Neural cell (in vitro differentiated cells): ENCODE results near the gene G6PD. TPM values are rescaled to one million over a fixed set of nuclear protein-coding genes. Genes with fewer than 3 reads are reported as not detected.

Experiments used
- H2AFZ ChIP-seq: fragments of 200-600, 300-800 bp; sonication (generic), shearing (Covaris generic); 2 replicates; pipeline ENCODE4 v1.6.0; 2014; ENCODE audit warnings: low read depth, mild to moderate bottlenecking, antibody characterized with exemption, low read length, moderate library complexity
- H3F3A ChIP-seq: fragments of 200-600 bp; shearing (Covaris generic); 2 replicates; pipeline ENCODE4 v1.6.1; 2016; ENCODE audit warnings: mild to moderate bottlenecking, moderate library complexity, mixed read lengths, antibody characterized with exemption, low read length; ENCODE audit not compliant: insufficient read depth, poor library complexity, severe bottlenecking
- H3K27ac ChIP-seq: fragments of 200-600, 300-800 bp; sonication (generic), shearing (Covaris generic); 2 replicates; pipeline ENCODE4 v1.5.1; 2014; ENCODE audit warnings: mild to moderate bottlenecking, low read length, moderate library complexity
- H3K27me3 ChIP-seq: fragments of 300-800, 200-600 bp; sonication (generic), shearing (Covaris generic); 2 replicates; pipeline ENCODE4 v1.6.0; 2014; ENCODE audit warnings: mild to moderate bottlenecking, low read depth, low read length, moderate library complexity; ENCODE audit not compliant: insufficient read depth
- H3K36me3 ChIP-seq: fragments of 300-800, 200-600 bp; sonication (generic), shearing (Covaris generic); 2 replicates; pipeline ENCODE4 v1.5.1; 2014; ENCODE audit warnings: mild to moderate bottlenecking, antibody characterized with exemption, low read length, moderate library complexity; ENCODE audit not compliant: insufficient read depth
- H3K4me2 ChIP-seq: fragments of 300-800, 200-600 bp; sonication (generic), shearing (Covaris generic); 2 replicates; pipeline ENCODE4 v1.6.0; 2014; ENCODE audit warnings: mild to moderate bottlenecking, low read length
- H3K4me3 ChIP-seq: fragments of 300-800, 200-600 bp; sonication (generic), shearing (Covaris generic); 2 replicates; pipeline ENCODE4 v1.5.1; 2014; ENCODE audit warnings: mild to moderate bottlenecking, low read length, moderate library complexity
- H3K79me2 ChIP-seq: fragments of 200-600 bp; shearing (Covaris generic); replicated peaks from 2 replicates; pipeline ENCODE4 v1.6.0; 2014; ENCODE audit warnings: mild to moderate bottlenecking, low read length, moderate library complexity; ENCODE audit not compliant: insufficient read depth
- H3K9ac ChIP-seq: fragments of 300-800, 200-600 bp; sonication (generic), shearing (Covaris generic); 2 replicates; pipeline ENCODE4 v1.6.1; 2016; ENCODE audit warnings: mild to moderate bottlenecking, low read length, mixed read lengths
- H3K9me2 ChIP-seq: fragments of 200-600 bp; shearing (Covaris generic); 2 replicates; pipeline ENCODE4 v1.6.1; 2016; ENCODE audit warnings: mild to moderate bottlenecking, low read length, mixed read lengths; ENCODE audit not compliant: insufficient read depth
- H3K9me3 ChIP-seq: fragments of 200-600, 300-800 bp; sonication (generic), shearing (Covaris generic); 2 replicates; pipeline ENCODE4 v1.6.1; 2016; ENCODE audit warnings: mild to moderate bottlenecking, mixed run types, low read length, moderate library complexity, mixed read lengths
- H4K20me1 ChIP-seq: fragments of 200-600 bp; shearing (Covaris generic); 2 replicates; pipeline ENCODE4 v1.6.1; 2016; ENCODE audit warnings: mild to moderate bottlenecking, mixed run types; ENCODE audit not compliant: insufficient read depth
- EP300 ChIP-seq: fragments of 450-650 bp; conservative IDR thresholded peaks from 2 replicates; pipeline ENCODE4 v1.6.1; 2014; ENCODE audit warnings: antibody characterized with exemption, mild to moderate bottlenecking, moderate library complexity; ENCODE audit not compliant: poor library complexity, severe bottlenecking
- EZH2 ChIP-seq: fragments of 200-600, 300-800 bp; shearing (Covaris generic), sonication (generic); IDR thresholded peaks from 2 replicates; pipeline ENCODE4 v1.6.1; 2014; ENCODE audit warnings: antibody characterized with exemption, low read length, borderline replicate concordance, mild to moderate bottlenecking; ENCODE audit not compliant: insufficient read depth, poor library complexity, severe bottlenecking
- MXI1 ChIP-seq: fragments of 450-650 bp; conservative IDR thresholded peaks from 2 replicates; pipeline ENCODE4 v1.6.1; 2014; ENCODE audit warnings: antibody characterized with exemption, mild to moderate bottlenecking; ENCODE audit not compliant: poor library complexity, severe bottlenecking
- POLR2AphosphoS5 ChIP-seq: IDR thresholded peaks from 2 replicates; pipeline ENCODE4 v1.6.1; 2012
- RAD21 ChIP-seq: fragments of 450-650 bp; conservative IDR thresholded peaks from 2 replicates; pipeline ENCODE4 v1.6.1; 2014; ENCODE audit warnings: antibody characterized with exemption, mild to moderate bottlenecking, moderate library complexity
- SMC3 ChIP-seq: fragments of 450-650 bp; conservative IDR thresholded peaks from 2 replicates; pipeline ENCODE4 v1.6.1; 2014; ENCODE audit warnings: antibody characterized with exemption, mild to moderate bottlenecking, moderate library complexity; ENCODE audit not compliant: poor library complexity
- TAF1 ChIP-seq: IDR thresholded peaks from 2 replicates; pipeline ENCODE4 v1.6.1; 2012; ENCODE audit warnings: low read depth
- polyA plus RNA-seq: library from polyadenylated mRNA; depleted of rRNA; stranded (reverse); fragments of >200 nt; gene quantifications from 2 replicates; pipeline ENCODE4 v1.2.3, GENCODE V29; 2014
- TF ChIP-seq, protein P1 (sequence below): fragments of 450-650 bp; IDR thresholded peaks from 2 replicates; pipeline ENCODE4 v1.5.1; 2014; ENCODE audit warnings: antibody characterized with exemption, mild to moderate bottlenecking, moderate library complexity; ENCODE audit not compliant: poor library complexity, severe bottlenecking
- TF ChIP-seq, protein P2 (sequence below): IDR thresholded peaks from 2 replicates; pipeline ENCODE4 v1.6.1; 2012; ENCODE audit warnings: borderline replicate concordance

Gene G6PD
- polyA plus RNA-seq, 1 donor from 2014 or later: 18.8 TPM

DNA sequence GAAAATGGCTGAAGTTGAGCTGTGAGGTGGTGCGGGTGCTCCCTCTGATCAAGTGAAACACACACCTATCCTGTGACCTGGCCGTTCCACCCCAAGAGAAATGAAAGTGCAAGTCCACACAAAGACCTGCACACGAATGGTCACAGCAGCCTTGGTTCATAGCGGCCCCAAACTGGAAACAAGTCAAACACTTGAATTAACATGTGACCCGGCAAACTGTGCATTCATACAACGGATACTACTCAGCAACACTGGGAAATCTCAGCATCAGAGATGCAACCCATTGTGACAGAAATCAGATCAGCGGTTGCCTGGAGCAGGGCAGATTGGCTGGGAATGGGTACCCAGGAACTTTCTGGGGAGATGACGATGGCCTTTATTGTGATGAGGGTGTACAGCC, 7.6 kb downstream of the G6PD start:
- Histone ChIP-seq H2AFZ (no peak overlapping the region), H3K27ac (no peak overlapping the region), H3K4me2 (no peak overlapping the region), H4K20me1 (no peaks in the 10 kb centered on the region), H3K9me2 (no peaks in the 10 kb centered on the region), H3K9ac (no peak overlapping the region), H3K36me3 (no peaks in the 10 kb centered on the region), H3K9me3 (no peaks in the 10 kb centered on the region), H3K27me3 (no peaks in the 10 kb centered on the region), H3K79me2 (no peaks in the 10 kb centered on the region), H3F3A (no peaks in the 10 kb centered on the region), H3K4me3 (no peak overlapping the region)
- TF ChIP-seq SMC3: no peak
- TF ChIP-seq POLR2AphosphoS5: no peak
- TF ChIP-seq MXI1: no peak
- TF ChIP-seq EZH2: no peak
- TF ChIP-seq, protein P1, sequence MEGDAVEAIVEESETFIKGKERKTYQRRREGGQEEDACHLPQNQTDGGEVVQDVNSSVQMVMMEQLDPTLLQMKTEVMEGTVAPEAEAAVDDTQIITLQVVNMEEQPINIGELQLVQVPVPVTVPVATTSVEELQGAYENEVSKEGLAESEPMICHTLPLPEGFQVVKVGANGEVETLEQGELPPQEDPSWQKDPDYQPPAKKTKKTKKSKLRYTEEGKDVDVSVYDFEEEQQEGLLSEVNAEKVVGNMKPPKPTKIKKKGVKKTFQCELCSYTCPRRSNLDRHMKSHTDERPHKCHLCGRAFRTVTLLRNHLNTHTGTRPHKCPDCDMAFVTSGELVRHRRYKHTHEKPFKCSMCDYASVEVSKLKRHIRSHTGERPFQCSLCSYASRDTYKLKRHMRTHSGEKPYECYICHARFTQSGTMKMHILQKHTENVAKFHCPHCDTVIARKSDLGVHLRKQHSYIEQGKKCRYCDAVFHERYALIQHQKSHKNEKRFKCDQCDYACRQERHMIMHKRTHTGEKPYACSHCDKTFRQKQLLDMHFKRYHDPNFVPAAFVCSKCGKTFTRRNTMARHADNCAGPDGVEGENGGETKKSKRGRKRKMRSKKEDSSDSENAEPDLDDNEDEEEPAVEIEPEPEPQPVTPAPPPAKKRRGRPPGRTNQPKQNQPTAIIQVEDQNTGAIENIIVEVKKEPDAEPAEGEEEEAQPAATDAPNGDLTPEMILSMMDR: no peak
- TF ChIP-seq RAD21: no peak
- no peak for TF ChIP-seq EP300
- TF ChIP-seq TAF1: no peak
- TF ChIP-seq, protein P2, sequence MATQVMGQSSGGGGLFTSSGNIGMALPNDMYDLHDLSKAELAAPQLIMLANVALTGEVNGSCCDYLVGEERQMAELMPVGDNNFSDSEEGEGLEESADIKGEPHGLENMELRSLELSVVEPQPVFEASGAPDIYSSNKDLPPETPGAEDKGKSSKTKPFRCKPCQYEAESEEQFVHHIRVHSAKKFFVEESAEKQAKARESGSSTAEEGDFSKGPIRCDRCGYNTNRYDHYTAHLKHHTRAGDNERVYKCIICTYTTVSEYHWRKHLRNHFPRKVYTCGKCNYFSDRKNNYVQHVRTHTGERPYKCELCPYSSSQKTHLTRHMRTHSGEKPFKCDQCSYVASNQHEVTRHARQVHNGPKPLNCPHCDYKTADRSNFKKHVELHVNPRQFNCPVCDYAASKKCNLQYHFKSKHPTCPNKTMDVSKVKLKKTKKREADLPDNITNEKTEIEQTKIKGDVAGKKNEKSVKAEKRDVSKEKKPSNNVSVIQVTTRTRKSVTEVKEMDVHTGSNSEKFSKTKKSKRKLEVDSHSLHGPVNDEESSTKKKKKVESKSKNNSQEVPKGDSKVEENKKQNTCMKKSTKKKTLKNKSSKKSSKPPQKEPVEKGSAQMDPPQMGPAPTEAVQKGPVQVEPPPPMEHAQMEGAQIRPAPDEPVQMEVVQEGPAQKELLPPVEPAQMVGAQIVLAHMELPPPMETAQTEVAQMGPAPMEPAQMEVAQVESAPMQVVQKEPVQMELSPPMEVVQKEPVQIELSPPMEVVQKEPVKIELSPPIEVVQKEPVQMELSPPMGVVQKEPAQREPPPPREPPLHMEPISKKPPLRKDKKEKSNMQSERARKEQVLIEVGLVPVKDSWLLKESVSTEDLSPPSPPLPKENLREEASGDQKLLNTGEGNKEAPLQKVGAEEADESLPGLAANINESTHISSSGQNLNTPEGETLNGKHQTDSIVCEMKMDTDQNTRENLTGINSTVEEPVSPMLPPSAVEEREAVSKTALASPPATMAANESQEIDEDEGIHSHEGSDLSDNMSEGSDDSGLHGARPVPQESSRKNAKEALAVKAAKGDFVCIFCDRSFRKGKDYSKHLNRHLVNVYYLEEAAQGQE: no peak

DNA sequence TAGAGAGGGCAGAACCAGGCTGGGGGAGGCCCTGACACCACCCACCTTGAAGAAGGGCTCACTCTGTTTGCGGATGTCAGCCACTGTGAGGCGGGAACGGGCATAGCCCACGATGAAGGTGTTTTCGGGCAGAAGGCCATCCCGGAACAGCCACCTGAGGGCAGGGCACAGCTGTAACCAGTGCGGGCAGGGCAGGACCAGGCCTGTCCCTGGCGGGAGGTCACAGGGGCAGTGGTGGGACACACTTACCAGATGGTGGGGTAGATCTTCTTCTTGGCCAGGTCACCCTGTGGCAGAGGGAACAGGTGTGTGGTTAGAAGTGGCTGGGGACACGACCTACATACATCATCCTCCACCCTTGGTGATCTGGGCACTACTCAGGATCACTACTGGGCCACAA, 10.8 kb downstream of the G6PD start:
- no peaks in the 10 kb centered on the region for H3K9me3 ChIP-seq
- H3K79me2 ChIP-seq: no peaks in the 10 kb centered on the region
- H3K9me2 ChIP-seq: no peaks in the 10 kb centered on the region
- no peak overlapping the region for H3K4me2 ChIP-seq
- no peak overlapping the region for H3K9ac ChIP-seq
- H3F3A ChIP-seq: no peaks in the 10 kb centered on the region
- H2AFZ ChIP-seq: no peak overlapping the region
- no peak overlapping the region for H3K4me3 ChIP-seq
- TF ChIP-seq TAF1: no peak
- TF ChIP-seq SMC3: no peak
- no peak for TF ChIP-seq POLR2AphosphoS5
- TF ChIP-seq RAD21: no peak
- TF ChIP-seq EP300: no peak
- TF ChIP-seq MXI1: no peak
- no peak for TF ChIP-seq EZH2
- TF ChIP-seq, protein P2: no peak
- TF ChIP-seq, protein P1: no peak
- no peaks in the 10 kb centered on the region for H3K36me3 ChIP-seq
- no peak overlapping the region for H3K27ac ChIP-seq
- H3K27me3 ChIP-seq: no peaks in the 10 kb centered on the region
- no peaks in the 10 kb centered on the region for H4K20me1 ChIP-seq
